Retina (tissue), 1 donor: ENCODE results near the gene SHB.
"Not testable (repeated sequence)": the region's sequence is repeated elsewhere in the genome, so short reads cannot be mapped to it uniquely, and the experiment has no call there.

Experiments
- DNase-seq: peaks from one replicate; pipeline ENCODE4 v3.0.0-alpha.2; 2016

Gene SHB

GRCh38 chr9:38062498-38063362 is 6.3 kb downstream of the SHB start:
- DNase-seq: no peak

GRCh38 chr9:38062106-38062497 is 6.9 kb downstream of the SHB start:
- DNase-seq: no peak

- no peak for DNase-seq
Measured at GRCh38 chr9:38061326-38061977, 7.6 kb downstream of the SHB start.

GRCh38 chr9:38060681-38061080 is 8.3 kb downstream of the SHB start:
- DNase-seq: no peak

- no peak for DNase-seq
Measured at GRCh38 chr9:38059233-38059936, 9.6 kb downstream of the SHB start.

GRCh38 chr9:38058452-38059232 is 10.4 kb downstream of the SHB start:
- DNase-seq: no peak

- no peak for DNase-seq
Measured at GRCh38 chr9:38057416-38058195, 11.4 kb downstream of the SHB start.

- no peak for DNase-seq
Measured at GRCh38 chr9:38054653-38055052, 14.4 kb downstream of the SHB start.

- DNase-seq: no peak
Measured at GRCh38 chr9:38053697-38054461, 15.1 kb downstream of the SHB start.

- DNase-seq: no peak
Measured at GRCh38 chr9:38051780-38052546, 17.1 kb downstream of the SHB start.

GRCh38 chr9:38048316-38048969 is 20.6 kb downstream of the SHB start:
- no peak for DNase-seq

- DNase-seq: no peak
Measured at GRCh38 chr9:38047301-38048251, 21.5 kb downstream of the SHB start.

GRCh38 chr9:38046661-38047300 is 22.2 kb downstream of the SHB start:
- DNase-seq: no peak

- DNase-seq: not testable (repeated sequence)
Measured at GRCh38 chr9:38045939-38046338, 23.1 kb downstream of the SHB start.

- DNase-seq: no peak
Measured at GRCh38 chr9:38044706-38045105, 24.3 kb downstream of the SHB start.

GRCh38 chr9:38043931-38044623 is 24.9 kb downstream of the SHB start:
- DNase-seq: no peak

GRCh38 chr9:38042626-38043357 is 26.2 kb downstream of the SHB start:
- DNase-seq: no peak
